A549 (cell line): ENCODE measurements around the gene PHPT1.

Experiments
- CBX8 ChIP-seq: fragments of 200-600 bp; sonication (generic); IDR thresholded peaks from 2 replicates; pipeline ENCODE4 v1.6.1; 2016
- CEBPB ChIP-seq, 2 experiments: fragments of >200 bp in 1 of 2; sonication (Bioruptor Twin) in 1 of 2; formaldehyde crosslinking in 1 of 2; IDR thresholded peaks; 2 replicates each; pipeline ENCODE4 v1.6.1; 2012 to 2016
- EHMT2 ChIP-seq: fragments of 200-600 bp; sonication (generic); IDR thresholded peaks from 2 replicates; pipeline ENCODE4 v1.6.1; 2016; ENCODE audit warnings: antibody characterized with exemption, low read depth, mild to moderate bottlenecking, moderate library complexity
- EP300 ChIP-seq, 2 experiments: fragments of >200 bp; sonication (Bioruptor Twin); formaldehyde crosslinking; IDR thresholded peaks; 2 replicates in 1 of 2; 3 replicates in 1 of 2; pipeline ENCODE4 v1.6.1; 2016 to 2017
- FOSL2 ChIP-seq, 2 experiments: fragments of 450-650 bp in 1 of 2; fragments of >200 bp in 1 of 2; sonication (Bioruptor Twin) in 1 of 2; formaldehyde crosslinking; IDR thresholded peaks; 2 replicates each; pipeline versions ENCODE4 v1.5.0 to v1.6.1; 2016 to 2020; ENCODE audit warnings: mild to moderate bottlenecking in 1 of 2, moderate library complexity in 1 of 2
- HMGXB4 ChIP-seq: fragments of 250-450 bp; sonication (Bioruptor Pico); IDR thresholded peaks from 2 replicates; pipeline ENCODE4 v1.5.0; 2021; ENCODE audit warnings: mild to moderate bottlenecking, moderate library complexity, borderline replicate concordance
- MAFK ChIP-seq: fragments of 450-650 bp; IDR thresholded peaks from 2 replicates; pipeline ENCODE4 v1.6.1; 2014; ENCODE audit not compliant: partially characterized antibody
- NPAS2 ChIP-seq: fragments of 250-450 bp; sonication (Bioruptor Pico); IDR thresholded peaks from 2 replicates; pipeline ENCODE4 v1.8.0; 2022; ENCODE audit warnings: mild to moderate bottlenecking, moderate library complexity, borderline replicate concordance
- POLR2A ChIP-seq: IDR thresholded peaks from 2 replicates; pipeline ENCODE4 v1.6.1; 2012; ENCODE audit warnings: mild to moderate bottlenecking, low read length
- POLR2AphosphoS2 ChIP-seq: conservative IDR thresholded peaks from 2 replicates; pipeline ENCODE4 v1.6.1; 2012; ENCODE audit warnings: low read length, improper control_type of control experiment, inconsistent platforms
- RAD21 ChIP-seq, 2 experiments: fragments of >200 bp in 1 of 2; sonication (Bioruptor Twin) in 1 of 2; formaldehyde crosslinking in 1 of 2; IDR thresholded peaks in 1 of 2; conservative IDR thresholded peaks in 1 of 2; 2 replicates in 1 of 2; 3 replicates in 1 of 2; pipeline ENCODE4 v1.6.1; 2012 to 2018; ENCODE audit warnings: inconsistent platforms in 1 of 2
- TF ChIP-seq, protein P1 (sequence below): fragments of >200 bp; sonication (Bioruptor Twin); formaldehyde crosslinking; IDR thresholded peaks from 3 replicates; pipeline ENCODE4 v1.5.1; 2016
- TF ChIP-seq, protein P2 (sequence below): IDR thresholded peaks from 2 replicates; pipeline ENCODE4 v1.6.1; 2012; ENCODE audit warnings: low read depth, borderline replicate concordance

DNA sequence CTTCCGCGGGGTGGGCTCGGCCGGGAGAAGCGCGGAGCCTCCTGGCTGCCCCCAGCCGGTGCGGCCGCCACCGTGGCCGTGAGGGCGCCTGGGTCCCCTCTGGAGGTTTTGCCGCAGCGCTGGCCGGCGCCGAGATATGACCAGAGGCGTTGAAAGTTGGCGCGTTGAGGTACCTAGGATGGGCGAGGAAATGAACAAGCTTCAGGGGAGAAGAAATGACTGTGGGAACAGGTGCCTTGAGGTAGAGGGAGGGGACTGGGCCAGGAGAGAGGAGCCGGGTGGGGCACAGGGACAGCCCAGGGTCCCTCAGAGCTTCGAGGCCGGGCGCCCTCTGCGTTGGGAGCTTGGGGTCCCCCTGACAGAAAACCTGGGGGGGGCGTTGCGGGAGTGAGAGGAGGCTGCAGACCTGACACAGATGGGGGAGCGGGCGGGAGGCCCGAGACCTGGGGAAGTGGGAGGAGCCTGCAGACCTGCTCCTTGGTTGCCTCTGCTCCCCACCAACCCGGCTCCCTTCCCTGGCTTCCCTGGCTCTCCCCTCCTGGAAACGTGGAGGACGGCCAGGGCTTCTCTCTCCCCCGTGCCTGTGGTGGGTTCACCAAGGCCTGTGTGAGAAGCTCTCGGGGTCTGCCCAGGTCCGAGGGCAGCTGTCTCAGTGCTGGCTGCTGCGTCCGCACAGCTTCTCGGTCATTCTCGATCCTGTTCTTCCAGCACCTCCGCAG, 27.2 kb upstream of the PHPT1 start:
- TF ChIP-seq, protein P1, sequence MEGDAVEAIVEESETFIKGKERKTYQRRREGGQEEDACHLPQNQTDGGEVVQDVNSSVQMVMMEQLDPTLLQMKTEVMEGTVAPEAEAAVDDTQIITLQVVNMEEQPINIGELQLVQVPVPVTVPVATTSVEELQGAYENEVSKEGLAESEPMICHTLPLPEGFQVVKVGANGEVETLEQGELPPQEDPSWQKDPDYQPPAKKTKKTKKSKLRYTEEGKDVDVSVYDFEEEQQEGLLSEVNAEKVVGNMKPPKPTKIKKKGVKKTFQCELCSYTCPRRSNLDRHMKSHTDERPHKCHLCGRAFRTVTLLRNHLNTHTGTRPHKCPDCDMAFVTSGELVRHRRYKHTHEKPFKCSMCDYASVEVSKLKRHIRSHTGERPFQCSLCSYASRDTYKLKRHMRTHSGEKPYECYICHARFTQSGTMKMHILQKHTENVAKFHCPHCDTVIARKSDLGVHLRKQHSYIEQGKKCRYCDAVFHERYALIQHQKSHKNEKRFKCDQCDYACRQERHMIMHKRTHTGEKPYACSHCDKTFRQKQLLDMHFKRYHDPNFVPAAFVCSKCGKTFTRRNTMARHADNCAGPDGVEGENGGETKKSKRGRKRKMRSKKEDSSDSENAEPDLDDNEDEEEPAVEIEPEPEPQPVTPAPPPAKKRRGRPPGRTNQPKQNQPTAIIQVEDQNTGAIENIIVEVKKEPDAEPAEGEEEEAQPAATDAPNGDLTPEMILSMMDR = no peak
- TF ChIP-seq HMGXB4 = no peak
- no peak for TF ChIP-seq EP300 (IDR thresholded peaks at IDR 0.05)
- no peak for TF ChIP-seq POLR2AphosphoS2
- TF ChIP-seq POLR2A = no peak
- TF ChIP-seq EHMT2 = no peak
- no peak for TF ChIP-seq FOSL2 (IDR thresholded peaks at IDR 0.05)
- TF ChIP-seq FOSL2 (CRISPR knock-in tag; IDR thresholded peaks at IDR 0.05) = no peak
- TF ChIP-seq CEBPB (IDR thresholded peaks at IDR 0.05) = no peak
- TF ChIP-seq, protein P2, sequence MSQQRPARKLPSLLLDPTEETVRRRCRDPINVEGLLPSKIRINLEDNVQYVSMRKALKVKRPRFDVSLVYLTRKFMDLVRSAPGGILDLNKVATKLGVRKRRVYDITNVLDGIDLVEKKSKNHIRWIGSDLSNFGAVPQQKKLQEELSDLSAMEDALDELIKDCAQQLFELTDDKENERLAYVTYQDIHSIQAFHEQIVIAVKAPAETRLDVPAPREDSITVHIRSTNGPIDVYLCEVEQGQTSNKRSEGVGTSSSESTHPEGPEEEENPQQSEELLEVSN = no peak
- no peak for TF ChIP-seq CBX8
- no peak for TF ChIP-seq RAD21 (conservative IDR thresholded peaks at IDR 0.05 in 1 of 2, IDR thresholded peaks at IDR 0.05 in 1 of 2)
- TF ChIP-seq NPAS2 (CRISPR knock-in tag) = no peak
- no peak for TF ChIP-seq MAFK
